GM18507 (cell line): ENCODE results near the gene FAM3A.

Experiments
- DNase-seq: peaks from one replicate; pipeline ENCODE4 v3.0.0; 2011; ENCODE audit warnings: low read depth; ENCODE audit not compliant: insufficient read length; ENCODE audit errors: extremely low spot score
- FAIRE-seq: peaks from 2 replicates; lab custom pipeline; 2011; peaks lifted over from hg19 to GRCh38; lab: Jason Lieb, UNC

FAM3A gene

GRCh38 chrX:154466907-154467306, 49.1 kb downstream of the FAM3A start:
- FAIRE-seq (no peak), DNase-seq (no peak)

GRCh38 chrX:154466036-154466435, 50.0 kb downstream of the FAM3A start:
- FAIRE-seq = no peak
- DNase-seq = no peak

DNA sequence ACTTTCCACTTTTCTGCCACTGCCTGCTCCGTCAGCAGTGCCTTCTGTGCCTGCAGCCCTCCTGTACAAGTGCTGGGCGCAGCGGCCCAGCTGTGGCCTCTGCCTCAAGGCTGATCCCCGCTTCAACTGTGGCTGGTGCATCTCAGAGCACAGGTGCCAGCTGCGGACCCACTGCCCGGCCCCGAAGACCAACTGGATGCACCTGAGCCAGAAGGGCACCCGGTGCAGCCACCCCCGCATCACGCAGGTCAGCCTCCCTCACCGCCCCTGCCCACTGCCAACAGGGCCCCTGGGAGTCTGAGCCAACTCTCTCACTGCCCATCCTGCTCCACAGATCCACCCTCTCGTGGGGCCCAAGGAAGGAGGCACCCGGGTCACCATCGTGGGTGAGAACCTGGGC, 50.4 kb downstream of the FAM3A start:
- DNase-seq = no peak
- no peak for FAIRE-seq

- FAIRE-seq = no peak
- DNase-seq = no peak
These were observed 51.1 kb downstream of the FAM3A start for GRCh38 chrX:154464806-154465365.

GRCh38 chrX:154463611-154464220, 52.3 kb downstream of the FAM3A start:
- FAIRE-seq = no peak

GRCh38 chrX:154462396-154462795, 53.6 kb downstream of the FAM3A start:
- DNase-seq = no peak

More at GRCh38 chrX:154463611-154464220, 52.3 kb downstream of the FAM3A start:
- DNase-seq = no peak

DNA sequence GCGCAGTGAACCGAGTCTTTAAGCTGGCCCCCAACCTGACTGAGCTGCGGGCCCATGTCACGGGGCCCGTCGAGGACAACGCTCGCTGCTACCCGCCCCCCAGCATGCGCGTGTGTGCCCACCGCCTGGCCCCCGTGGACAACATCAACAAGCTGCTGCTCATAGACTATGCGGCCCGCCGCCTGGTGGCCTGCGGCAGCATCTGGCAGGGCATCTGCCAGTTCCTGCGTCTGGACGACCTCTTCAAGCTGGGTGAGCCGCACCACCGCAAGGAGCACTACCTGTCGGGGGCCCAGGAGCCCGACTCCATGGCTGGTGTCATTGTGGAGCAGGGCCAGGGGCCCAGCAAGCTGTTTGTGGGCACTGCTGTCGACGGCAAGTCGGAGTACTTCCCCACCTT, 55.7 kb downstream of the FAM3A start:
- DNase-seq = no peak
- no peak for FAIRE-seq

More at GRCh38 chrX:154462396-154462795, 53.6 kb downstream of the FAM3A start:
- no peak for FAIRE-seq

DNA sequence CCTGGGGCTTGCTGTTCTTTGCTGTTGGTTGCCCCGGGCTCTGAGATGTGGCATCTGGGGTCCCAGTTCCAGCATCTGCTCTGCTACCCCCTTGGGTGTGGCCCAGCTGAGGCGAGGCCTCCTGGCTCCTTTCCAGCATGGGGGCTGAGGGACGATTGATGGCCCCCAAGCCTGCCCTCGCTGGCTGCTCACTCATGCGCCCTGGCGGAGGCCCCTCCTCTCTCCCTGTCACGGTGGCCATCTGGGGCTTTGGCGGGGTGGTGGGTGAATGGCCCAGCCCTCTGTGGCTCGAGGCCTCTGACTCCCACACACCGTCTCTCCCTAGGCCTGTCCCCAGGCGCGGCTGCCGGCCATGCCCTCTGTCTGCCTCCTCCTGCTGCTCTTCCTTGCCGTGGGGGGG, 56.2 kb downstream of the FAM3A start:
- FAIRE-seq (no peak), DNase-seq (no peak)

DNA sequence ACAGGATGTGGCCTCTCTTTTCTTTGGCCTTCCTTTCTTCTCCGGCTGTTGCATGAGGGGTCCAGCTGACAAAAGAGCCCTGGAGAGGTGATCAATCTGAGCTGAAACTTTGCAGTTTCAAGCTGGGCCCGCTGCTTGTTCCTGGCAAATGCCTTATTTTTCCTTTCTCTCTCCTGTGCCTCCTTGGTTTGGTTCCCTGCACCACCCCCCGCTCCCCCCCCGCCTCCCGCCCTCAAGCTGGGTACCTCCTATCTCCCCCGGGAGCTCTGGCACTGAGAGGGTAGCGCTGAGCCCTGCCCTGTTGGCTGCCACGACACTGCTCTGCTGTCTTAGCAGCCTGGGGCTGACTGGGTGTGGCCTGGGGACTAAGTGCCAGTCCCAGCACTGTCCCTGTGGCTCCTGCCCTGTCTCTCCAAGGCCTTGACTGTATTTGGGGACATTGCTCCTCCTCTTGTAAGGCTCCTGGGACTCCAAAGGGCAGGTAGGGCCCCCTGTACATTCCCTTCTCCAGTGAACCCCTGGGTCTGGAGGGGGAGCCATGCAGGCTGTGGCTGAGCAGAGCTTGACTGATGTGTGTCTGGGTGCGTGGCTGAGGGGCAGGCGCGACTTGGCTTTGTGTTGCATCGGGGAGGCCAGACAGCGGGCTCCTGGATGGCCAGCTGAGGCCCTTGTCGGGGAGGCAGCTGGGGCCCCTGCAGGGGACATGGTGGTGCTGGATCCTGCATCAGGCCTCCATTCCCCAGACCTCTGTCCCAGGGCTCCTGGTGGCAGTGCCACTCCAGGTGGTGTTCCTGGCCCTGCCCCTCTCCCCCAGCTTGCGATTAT, 56.9 kb downstream of the FAM3A start:
- FAIRE-seq (no peak), DNase-seq (no peak)

GRCh38 chrX:154458116-154458953, 57.7 kb downstream of the FAM3A start, which contains the start of gene PLXNA3:
Gene PLXNA3, plus strand, starts transcription at chrX:154458281. Its CDS starts 1,903 bp downstream, at chrX:154460184.
- no peak for FAIRE-seq
- peak; percentile 30 for DNase-seq

- FAIRE-seq (peak; percentile 54), DNase-seq (peak; percentile 36)
These were observed 58.4 kb downstream of the FAM3A start for GRCh38 chrX:154457491-154458115.
